Measurements from ENCODE around the gene SLC25A36.
"Not testable (repeated sequence)": the region's sequence is repeated elsewhere in the genome, so short reads cannot be mapped to it uniquely, and the experiment has no call there.

Gene SLC25A36

GRCh38 chr3:140931801-140932200 is 9.8 kb upstream of the SLC25A36 start:
- no peak for DNase-seq (ENCODE audit: low spot score)

DNA sequence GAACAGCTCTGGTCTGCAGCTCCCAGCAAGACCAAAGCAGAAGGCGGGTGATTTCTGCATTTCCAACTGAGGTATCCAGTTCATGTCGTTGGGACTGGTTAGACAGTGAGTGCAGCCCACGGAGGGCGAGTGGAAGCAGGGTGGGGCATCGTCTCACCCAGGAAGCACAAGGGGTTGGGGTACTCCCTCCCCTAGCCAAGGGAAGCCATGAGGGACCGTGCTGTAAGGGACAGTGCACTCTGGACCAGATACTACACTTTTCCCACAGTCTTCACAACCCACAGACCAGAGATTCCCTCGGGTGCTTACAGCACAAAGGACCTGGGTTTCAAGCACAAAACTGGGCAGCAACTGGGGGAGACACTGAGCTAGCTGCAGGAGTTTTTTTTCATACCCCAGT is 8.5 kb upstream of the SLC25A36 start:
- no peak for DNase-seq (ENCODE audit: low spot score)

DNA sequence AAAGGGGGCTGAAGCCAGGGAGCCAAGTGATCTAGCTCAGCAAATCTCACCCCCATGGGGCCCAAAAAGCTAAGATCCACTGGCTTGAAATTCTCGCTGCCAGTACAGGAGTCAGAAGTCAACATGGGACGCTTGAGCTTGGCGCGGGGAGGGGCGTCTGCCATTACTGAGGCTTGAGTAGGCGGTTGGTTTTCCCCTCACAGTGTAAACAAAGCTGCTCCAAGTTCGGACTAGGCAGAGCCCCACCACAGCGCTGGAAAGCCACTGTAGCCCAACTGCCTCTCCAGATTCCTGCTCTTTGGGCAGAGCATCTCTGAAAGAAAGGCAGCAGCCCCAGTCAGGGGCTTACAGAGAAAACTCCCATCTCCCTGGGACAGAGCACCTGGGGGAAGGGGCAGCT is 8.1 kb upstream of the SLC25A36 start:
- DNase-seq (ENCODE audit: low spot score): no peak

GRCh38 chr3:140939305-140939704 is 2.3 kb upstream of the SLC25A36 start:
- not testable (repeated sequence) for DNase-seq (ENCODE audit: low spot score)

DNA sequence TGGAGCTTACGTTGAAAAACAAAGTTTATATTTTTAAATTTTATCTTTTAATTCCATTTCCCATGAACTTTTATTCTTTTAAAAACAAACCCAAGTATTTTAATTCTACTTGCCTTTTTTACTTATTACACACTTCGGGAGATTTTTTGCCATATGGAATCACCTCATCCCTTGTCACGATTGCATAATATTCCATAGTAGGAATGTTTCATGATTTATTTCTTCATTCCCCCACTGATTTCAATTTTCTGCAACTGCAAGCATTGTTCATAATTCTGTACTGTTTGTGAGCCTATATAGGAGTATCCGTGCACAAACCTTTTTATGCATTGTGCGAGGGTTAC is 574 bp upstream of the SLC25A36 start:
- DNase-seq (ENCODE audit: low spot score): no peak

GRCh38 chr3:140942221-140943104 is 827 bp downstream of the SLC25A36 start:
- peak; percentile 48 for DNase-seq (ENCODE audit: low spot score)

- DNase-seq (ENCODE audit: low spot score): no peak
Observed at GRCh38 chr3:140943781-140944552, 2.3 kb downstream of the SLC25A36 start.

GRCh38 chr3:140948460-140949249 is 7.0 kb downstream of the SLC25A36 start:
- no peak for DNase-seq (ENCODE audit: low spot score)

DNA sequence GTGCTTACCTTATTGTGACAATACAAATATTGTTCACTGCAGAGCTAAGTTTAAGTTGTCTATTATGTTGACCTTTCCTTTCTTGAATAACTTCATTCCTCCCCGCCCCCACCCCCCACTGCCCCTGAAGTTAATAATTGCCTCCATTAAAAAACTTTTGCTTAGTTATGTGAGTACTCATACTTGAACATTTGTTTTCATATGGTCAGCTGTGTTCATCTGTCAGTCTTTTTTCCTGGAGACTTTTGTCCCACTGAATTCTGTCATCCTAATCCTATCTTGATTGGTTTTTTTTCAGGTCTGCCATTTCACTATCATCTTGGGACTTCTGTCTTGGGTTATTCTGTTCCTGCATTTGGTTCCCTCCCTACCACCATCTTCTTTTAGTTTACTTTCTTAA is 8.5 kb downstream of the SLC25A36 start:
- no peak for DNase-seq (ENCODE audit: low spot score)

- DNase-seq (ENCODE audit: low spot score): no peak
Observed at GRCh38 chr3:140950863-140951262, 9.2 kb downstream of the SLC25A36 start.

DNA sequence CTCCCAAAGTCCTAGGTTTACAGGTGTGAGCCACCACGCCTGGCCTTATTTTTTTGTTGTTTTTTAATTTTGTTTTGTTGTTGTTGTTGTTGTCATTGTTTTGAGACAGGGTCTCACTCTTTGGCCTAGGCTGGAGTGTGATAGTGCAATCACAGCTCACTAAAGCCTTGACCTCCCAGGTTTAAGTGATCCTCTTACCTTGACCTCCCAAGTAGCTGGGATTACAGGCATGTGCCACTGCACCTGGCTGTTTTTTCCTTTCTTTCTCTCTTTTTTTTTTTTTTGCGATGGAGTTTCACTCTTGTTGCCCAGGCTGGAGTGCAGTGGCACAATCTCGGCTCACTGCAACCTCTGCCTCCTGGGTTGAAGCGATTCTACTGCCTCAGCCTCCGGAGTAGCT is 10.1 kb downstream of the SLC25A36 start:
- DNase-seq (ENCODE audit: low spot score): not testable (repeated sequence)

GRCh38 chr3:140953028-140953960 is 11.7 kb downstream of the SLC25A36 start:
- DNase-seq (ENCODE audit: low spot score): no peak

- DNase-seq (ENCODE audit: low spot score): no peak
Observed at GRCh38 chr3:140954576-140954975, 12.9 kb downstream of the SLC25A36 start.

GRCh38 chr3:140955645-140956044 is 14.0 kb downstream of the SLC25A36 start:
- no peak for DNase-seq (ENCODE audit: low spot score)

DNA sequence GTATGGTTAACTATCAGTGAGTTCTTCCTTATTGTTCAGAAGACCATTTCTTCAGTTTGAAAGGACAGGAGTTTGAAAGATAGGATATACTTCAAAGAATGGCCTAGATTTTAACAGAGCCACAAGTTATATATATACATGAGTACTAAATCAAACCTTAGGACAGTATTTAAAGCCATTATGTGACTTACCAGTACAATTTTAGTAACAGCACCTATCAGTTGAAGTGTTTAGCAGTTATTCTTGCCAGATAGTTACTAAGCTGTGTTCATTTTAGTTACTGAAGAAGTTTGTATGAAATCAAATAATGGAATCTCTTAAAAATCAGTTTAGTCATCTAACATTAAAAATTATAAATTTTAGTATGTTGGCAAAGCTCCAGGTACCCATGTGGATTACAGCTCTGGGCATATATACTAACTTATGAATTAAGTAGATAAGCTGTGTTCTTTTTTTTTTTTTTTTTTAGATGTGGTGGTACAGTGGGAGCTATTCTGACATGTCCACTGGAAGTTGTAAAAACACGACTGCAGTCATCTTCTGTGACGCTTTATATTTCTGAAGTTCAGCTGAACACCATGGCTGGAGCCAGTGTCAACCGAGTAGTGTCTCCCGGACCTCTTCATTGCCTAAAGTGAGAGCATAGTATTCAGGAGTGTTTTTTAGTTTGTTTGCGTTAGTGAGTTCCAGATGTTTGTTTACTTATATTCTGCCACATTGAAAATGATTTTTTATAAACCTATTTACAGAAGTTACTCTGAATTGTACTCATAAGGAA is 14.6 kb downstream of the SLC25A36 start:
- no peak for DNase-seq (ENCODE audit: low spot score)

- DNase-seq (ENCODE audit: low spot score): no peak
Observed at GRCh38 chr3:140972833-140973232, 31.2 kb downstream of the SLC25A36 start.

- no peak for DNase-seq (ENCODE audit: low spot score)
Observed at GRCh38 chr3:140974900-140975299, 33.3 kb downstream of the SLC25A36 start.

DNA sequence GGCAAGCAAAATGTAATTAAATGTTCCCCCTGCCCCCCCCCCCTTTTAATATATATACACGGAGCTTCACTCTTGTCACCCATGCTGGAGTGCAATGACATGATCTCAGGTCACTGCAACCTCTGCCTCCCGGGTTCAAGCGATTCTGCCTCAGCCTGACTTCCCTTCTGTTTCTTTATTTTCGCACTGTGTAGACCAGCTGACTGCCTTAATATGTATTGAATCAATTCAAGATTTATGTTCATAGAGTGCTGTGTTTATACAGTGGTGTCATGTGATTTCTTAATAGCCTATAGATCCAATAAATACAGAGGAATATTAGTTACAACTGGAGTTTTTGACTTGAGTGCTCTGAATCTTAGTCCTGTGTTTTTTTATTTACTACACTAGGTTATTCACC is 39.0 kb downstream of the SLC25A36 start:
- DNase-seq (ENCODE audit: low spot score): no peak

- not testable (repeated sequence) for DNase-seq (ENCODE audit: low spot score)
Observed at GRCh38 chr3:140987792-140988191, 46.2 kb downstream of the SLC25A36 start.

DNA sequence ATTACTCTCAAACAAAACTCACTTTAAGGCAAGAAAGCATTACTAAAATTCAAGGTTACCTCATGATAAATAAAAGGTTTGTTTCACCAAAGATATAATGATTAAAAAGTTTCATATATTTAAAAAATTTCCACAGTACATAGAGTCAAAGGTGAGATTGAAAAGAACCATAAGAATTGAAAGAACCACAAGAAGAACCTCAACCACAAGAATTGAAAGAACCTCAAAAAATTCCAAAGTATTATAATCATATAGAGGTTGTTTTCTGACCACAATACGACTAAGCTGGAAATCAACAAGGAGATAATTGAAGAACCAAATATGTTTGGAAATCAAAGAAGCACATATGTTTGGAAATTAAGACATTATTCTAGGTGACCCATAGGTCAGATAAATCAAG is 52.7 kb downstream of the SLC25A36 start:
- DNase-seq (ENCODE audit: low spot score): no peak

DNA sequence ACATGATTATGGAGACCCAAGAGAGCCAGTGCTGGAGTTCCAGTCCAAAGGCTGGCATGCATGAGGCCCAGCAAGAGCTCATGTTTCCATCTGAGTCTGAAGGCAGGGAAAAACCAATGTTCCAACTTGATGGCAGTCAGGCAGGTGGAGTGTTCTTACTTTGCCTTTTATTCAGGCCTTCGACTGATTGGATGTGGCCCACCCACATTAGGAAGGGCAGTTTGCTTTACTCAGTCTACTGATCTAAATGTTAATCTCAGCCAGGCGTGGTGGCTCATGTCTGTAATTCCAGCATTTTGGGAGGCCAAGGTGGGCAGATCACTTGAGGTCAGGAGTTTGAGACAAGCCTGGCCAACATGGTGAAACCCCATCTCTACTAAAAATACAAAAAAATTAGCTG is 53.2 kb downstream of the SLC25A36 start:
- DNase-seq (ENCODE audit: low spot score): not testable (repeated sequence)

Data from globus pallidus (tissue), 1 donor.